Measurements from ENCODE around the gene NRXN3.

DNA sequence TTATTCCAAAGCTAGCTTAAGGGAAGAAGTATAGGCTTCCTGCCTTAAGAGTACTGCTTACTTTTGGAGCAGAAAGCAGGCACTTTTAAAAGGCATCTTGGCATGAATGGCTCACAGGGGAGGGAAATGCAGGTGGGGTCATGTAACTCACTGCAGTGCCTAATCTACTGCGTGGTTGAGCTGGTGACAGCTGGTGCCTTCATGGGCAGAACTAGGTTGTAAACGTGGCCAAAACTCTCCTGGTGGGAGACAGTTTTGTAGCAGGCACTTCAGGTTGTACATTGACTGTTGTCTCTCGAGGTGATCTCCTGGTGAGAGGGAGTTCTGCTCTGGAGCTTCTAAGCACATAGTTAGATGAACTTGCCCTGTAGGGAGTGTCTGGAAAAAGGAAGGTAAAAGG is 1078.6 kb downstream of the NRXN3 start:
- TF ChIP-seq SIN3A (IDR thresholded peaks at IDR 0.05; ENCODE audit: borderline replicate concordance, insufficient read depth, low read depth, low read length): no peak
- TF ChIP-seq, protein P1, sequence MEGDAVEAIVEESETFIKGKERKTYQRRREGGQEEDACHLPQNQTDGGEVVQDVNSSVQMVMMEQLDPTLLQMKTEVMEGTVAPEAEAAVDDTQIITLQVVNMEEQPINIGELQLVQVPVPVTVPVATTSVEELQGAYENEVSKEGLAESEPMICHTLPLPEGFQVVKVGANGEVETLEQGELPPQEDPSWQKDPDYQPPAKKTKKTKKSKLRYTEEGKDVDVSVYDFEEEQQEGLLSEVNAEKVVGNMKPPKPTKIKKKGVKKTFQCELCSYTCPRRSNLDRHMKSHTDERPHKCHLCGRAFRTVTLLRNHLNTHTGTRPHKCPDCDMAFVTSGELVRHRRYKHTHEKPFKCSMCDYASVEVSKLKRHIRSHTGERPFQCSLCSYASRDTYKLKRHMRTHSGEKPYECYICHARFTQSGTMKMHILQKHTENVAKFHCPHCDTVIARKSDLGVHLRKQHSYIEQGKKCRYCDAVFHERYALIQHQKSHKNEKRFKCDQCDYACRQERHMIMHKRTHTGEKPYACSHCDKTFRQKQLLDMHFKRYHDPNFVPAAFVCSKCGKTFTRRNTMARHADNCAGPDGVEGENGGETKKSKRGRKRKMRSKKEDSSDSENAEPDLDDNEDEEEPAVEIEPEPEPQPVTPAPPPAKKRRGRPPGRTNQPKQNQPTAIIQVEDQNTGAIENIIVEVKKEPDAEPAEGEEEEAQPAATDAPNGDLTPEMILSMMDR (IDR thresholded peaks at IDR 0.05): no peak
- TF ChIP-seq POLR2AphosphoS5 (IDR thresholded peaks at IDR 0.05; ENCODE audit: low read depth, low read length): no peak
- TF ChIP-seq, protein P2, sequence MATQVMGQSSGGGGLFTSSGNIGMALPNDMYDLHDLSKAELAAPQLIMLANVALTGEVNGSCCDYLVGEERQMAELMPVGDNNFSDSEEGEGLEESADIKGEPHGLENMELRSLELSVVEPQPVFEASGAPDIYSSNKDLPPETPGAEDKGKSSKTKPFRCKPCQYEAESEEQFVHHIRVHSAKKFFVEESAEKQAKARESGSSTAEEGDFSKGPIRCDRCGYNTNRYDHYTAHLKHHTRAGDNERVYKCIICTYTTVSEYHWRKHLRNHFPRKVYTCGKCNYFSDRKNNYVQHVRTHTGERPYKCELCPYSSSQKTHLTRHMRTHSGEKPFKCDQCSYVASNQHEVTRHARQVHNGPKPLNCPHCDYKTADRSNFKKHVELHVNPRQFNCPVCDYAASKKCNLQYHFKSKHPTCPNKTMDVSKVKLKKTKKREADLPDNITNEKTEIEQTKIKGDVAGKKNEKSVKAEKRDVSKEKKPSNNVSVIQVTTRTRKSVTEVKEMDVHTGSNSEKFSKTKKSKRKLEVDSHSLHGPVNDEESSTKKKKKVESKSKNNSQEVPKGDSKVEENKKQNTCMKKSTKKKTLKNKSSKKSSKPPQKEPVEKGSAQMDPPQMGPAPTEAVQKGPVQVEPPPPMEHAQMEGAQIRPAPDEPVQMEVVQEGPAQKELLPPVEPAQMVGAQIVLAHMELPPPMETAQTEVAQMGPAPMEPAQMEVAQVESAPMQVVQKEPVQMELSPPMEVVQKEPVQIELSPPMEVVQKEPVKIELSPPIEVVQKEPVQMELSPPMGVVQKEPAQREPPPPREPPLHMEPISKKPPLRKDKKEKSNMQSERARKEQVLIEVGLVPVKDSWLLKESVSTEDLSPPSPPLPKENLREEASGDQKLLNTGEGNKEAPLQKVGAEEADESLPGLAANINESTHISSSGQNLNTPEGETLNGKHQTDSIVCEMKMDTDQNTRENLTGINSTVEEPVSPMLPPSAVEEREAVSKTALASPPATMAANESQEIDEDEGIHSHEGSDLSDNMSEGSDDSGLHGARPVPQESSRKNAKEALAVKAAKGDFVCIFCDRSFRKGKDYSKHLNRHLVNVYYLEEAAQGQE (IDR thresholded peaks at IDR 0.05; ENCODE audit: insufficient read depth in 1 of 2, low read depth in 2 of 2, low read length in 1 of 2): no peak

All from Panc1 (cell line).